ENCODE measurements around the gene EPG5.

EPG5 gene

GRCh38 chr18:45802814-45803492 lies 164.2 kb downstream of the EPG5 start:
- DNase-seq, result peak; percentile 42

GRCh38 chr18:45801416-45802004 lies 165.6 kb downstream of the EPG5 start:
- DNase-seq, result no peak
